ENCODE measurements around the gene DOCK3.

DOCK3 gene

DNA sequence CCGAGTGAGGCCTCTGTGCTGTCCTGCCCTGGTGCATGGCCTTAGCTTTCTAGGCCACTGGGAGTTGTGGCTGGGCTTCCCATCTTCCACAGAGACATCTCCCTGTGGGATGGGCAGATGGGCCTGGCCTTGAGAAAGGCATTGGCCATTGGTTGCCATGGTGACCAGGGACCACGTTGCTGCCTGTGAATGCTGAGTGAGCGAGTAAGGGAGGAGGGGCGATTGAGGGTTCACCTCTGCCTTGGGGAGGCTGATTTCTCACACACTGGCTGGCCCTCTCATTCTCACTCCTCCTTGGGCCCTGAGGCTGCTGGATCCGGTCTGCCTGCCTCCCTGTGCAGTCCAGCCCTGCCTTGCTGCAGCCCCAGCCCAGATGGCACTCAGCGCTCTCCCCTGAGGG lies 26.4 kb upstream of the DOCK3 start:
- no peak overlapping the region for H3K4me2 ChIP-seq (ENCODE audit: low read length)
- no peak overlapping the region for H3K4me3 ChIP-seq (ENCODE audit: low read length)
- no peak overlapping the region for H3K23ac ChIP-seq (ENCODE audit: low read length)

DNA sequence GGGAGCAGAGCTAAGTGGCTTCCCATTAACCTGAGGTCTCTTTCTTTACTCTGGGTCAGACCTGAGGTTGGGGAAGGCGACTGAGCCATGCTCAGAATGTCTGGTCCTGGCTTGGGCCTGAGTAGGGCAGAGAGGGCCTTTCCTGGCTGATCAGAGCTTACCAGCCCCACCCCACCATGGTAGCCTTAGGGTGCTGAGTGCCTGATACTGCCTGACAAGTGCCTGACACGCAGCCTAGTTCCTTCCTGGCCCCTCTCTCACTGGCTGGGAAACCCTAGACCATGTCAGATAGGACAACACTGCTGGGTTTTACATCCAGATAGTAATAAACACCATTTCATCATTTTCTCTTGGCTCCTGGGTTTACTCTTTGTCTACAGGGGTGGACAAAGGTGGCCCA lies 25.8 kb upstream of the DOCK3 start:
- WGBS (ENCODE audit: extremely low coverage, insufficient coverage, low lambda C conversion rate): no CpG with 5 or more reads among the region's 2 CpGs
- no peak overlapping the region for H2BK15ac ChIP-seq (replicated peaks; ENCODE audit: low read depth)
- no peak overlapping the region for H3K4me3 ChIP-seq (ENCODE audit: low read length)
- H3K36me3 ChIP-seq (ENCODE audit: control insufficient read depth, insufficient read depth, low read length): no peaks in the 10 kb centered on the region
- H3K27me3 ChIP-seq (ENCODE audit: insufficient read depth, low read length, poor library complexity): no peaks in the 10 kb centered on the region
- no peak overlapping the region for H3K27ac ChIP-seq (ENCODE audit: low read depth, low read length)
- no peak overlapping the region for H3K18ac ChIP-seq (ENCODE audit: low read length)
- no peak overlapping the region for H2BK5ac ChIP-seq (ENCODE audit: low read length)
- H4K8ac ChIP-seq (ENCODE audit: low read depth, low read length): no peak overlapping the region
- no peak overlapping the region for H3K4me2 ChIP-seq (ENCODE audit: low read length)
- no peak overlapping the region for H4K5ac ChIP-seq (ENCODE audit: low read length)
- H3K9ac ChIP-seq (ENCODE audit: low read length): no peak overlapping the region
- H2BK120ac ChIP-seq (ENCODE audit: low read depth, low read length): no peak overlapping the region
- H3K23ac ChIP-seq (ENCODE audit: low read length): no peak overlapping the region
- H2AK5ac ChIP-seq (ENCODE audit: low read length): no peak overlapping the region
- no peaks in the 10 kb centered on the region for H3K79me2 ChIP-seq (ENCODE audit: control insufficient read depth, insufficient read depth, low read length)
- peaks cover 21% of the 10 kb centered on the region for H3K4me1 ChIP-seq (ENCODE audit: control insufficient read depth, low read depth, low read length)
- no peak for DNase-seq
- no peak overlapping the region for H3K4ac ChIP-seq (ENCODE audit: low read depth, low read length)
- H3K79me1 ChIP-seq (ENCODE audit: low read length): no peaks in the 10 kb centered on the region
- peak overlapping the region; percentile 39 for H3K56ac ChIP-seq (ENCODE audit: low read length)

More for the DNA sequence above, 26.4 kb upstream of the DOCK3 start:
- Histone ChIP-seq H4K5ac (ENCODE audit: low read length) (no peak overlapping the region), H3K18ac (ENCODE audit: low read length) (no peak overlapping the region), H3K36me3 (ENCODE audit: control insufficient read depth, insufficient read depth, low read length) (peaks cover under 1% of the 10 kb centered on the region), H2BK120ac (ENCODE audit: low read depth, low read length) (no peak overlapping the region), H3K27me3 (ENCODE audit: insufficient read depth, low read length, poor library complexity) (no peaks in the 10 kb centered on the region), H2AK5ac (ENCODE audit: low read length) (no peak overlapping the region), H3K56ac (ENCODE audit: low read length) (no peak overlapping the region), H3K9ac (ENCODE audit: low read length) (no peak overlapping the region), H3K27ac (ENCODE audit: low read depth, low read length) (no peak overlapping the region), H2BK5ac (ENCODE audit: low read length) (no peak overlapping the region), H3K79me1 (ENCODE audit: low read length) (no peaks in the 10 kb centered on the region), H3K79me2 (ENCODE audit: control insufficient read depth, insufficient read depth, low read length) (no peaks in the 10 kb centered on the region), H3K4ac (ENCODE audit: low read depth, low read length) (no peak overlapping the region), H3K4me1 (ENCODE audit: control insufficient read depth, low read depth, low read length) (peaks cover 21% of the 10 kb centered on the region), H4K8ac (ENCODE audit: low read depth, low read length) (no peak overlapping the region), H2BK15ac (replicated peaks; ENCODE audit: low read depth) (no peak overlapping the region)
- DNase-seq: peak; percentile 76
- WGBS (ENCODE audit: extremely low coverage, insufficient coverage, low lambda C conversion rate): no CpG with 5 or more reads among the region's 6 CpGs

DNA sequence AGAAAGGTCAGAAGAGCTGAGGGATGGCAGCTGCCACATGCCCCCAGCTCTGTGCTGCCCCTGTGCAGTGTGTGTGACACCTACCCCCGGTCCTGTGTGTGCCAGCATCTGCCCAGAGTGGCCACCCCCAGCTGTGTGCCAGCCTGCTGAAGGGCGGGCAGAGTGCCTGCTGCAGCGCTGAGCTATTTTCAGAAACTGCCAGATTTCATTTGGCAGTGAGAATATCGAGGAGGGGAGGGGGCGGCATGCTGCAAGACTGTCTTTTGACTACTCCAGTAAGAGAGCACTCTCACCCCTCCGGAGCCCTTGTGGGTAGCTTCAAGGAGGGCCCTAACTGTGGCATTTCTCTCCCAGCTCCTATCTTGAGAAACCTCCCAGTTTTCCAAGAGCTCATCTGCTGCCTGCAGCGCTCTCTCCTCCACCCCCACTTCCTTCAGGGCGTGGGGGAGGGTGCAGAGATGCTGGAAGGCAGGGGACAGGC lies 25.2 kb upstream of the DOCK3 start:
- Histone ChIP-seq H2BK15ac (replicated peaks; ENCODE audit: low read depth) (no peak overlapping the region), H3K4me2 (ENCODE audit: low read length) (no peak overlapping the region), H3K79me1 (ENCODE audit: low read length) (no peaks in the 10 kb centered on the region), H3K9ac (ENCODE audit: low read length) (peak overlapping the region; percentile 22), H3K23ac (ENCODE audit: low read length) (peak overlapping the region; percentile 33), H3K36me3 (ENCODE audit: control insufficient read depth, insufficient read depth, low read length) (no peaks in the 10 kb centered on the region), H2AK5ac (ENCODE audit: low read length) (no peak overlapping the region), H3K27ac (ENCODE audit: low read depth, low read length) (no peak overlapping the region), H3K18ac (ENCODE audit: low read length) (no peak overlapping the region), H3K56ac (ENCODE audit: low read length) (peak overlapping the region; percentile 43), H2BK5ac (ENCODE audit: low read length) (no peak overlapping the region), H3K4me3 (ENCODE audit: low read length) (no peak overlapping the region), H3K4me1 (ENCODE audit: control insufficient read depth, low read depth, low read length) (peaks cover 21% of the 10 kb centered on the region), H2BK120ac (ENCODE audit: low read depth, low read length) (no peak overlapping the region), H4K8ac (ENCODE audit: low read depth, low read length) (no peak overlapping the region), H3K79me2 (ENCODE audit: control insufficient read depth, insufficient read depth, low read length) (no peaks in the 10 kb centered on the region), H3K4ac (ENCODE audit: low read depth, low read length) (no peak overlapping the region), H4K5ac (ENCODE audit: low read length) (no peak overlapping the region), H3K27me3 (ENCODE audit: insufficient read depth, low read length, poor library complexity) (no peaks in the 10 kb centered on the region)
- peak; percentile 37 for DNase-seq
- WGBS (ENCODE audit: extremely low coverage, insufficient coverage, low lambda C conversion rate): no CpG with 5 or more reads among the region's 8 CpGs

DNA sequence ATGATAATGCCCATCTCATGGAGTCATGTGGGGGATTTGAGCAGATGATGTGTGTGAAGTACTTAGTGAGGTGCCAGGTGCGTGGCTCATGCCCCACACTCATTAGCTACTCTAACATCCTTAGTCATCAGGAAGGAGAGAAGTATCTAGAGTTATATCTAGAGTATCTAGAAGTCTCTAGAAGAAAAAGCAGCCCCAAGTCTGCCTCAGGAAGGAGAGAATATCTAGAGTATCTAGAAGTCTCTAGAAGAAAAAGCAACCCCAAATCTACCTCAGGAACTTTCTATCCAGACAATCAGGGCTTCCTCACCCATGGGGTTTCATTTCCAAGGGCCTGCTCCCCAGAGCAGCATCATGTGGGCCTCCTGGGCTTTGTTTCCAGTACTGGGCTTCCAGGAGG lies 24.7 kb upstream of the DOCK3 start:
- peaks cover 17% of the 10 kb centered on the region for H3K4me1 ChIP-seq (ENCODE audit: control insufficient read depth, low read depth, low read length)
- no CpG with 5 or more reads among the region's 1 CpG for WGBS (ENCODE audit: extremely low coverage, insufficient coverage, low lambda C conversion rate)
- H3K18ac ChIP-seq (ENCODE audit: low read length): no peak overlapping the region
- no peak overlapping the region for H2BK5ac ChIP-seq (ENCODE audit: low read length)
- H4K8ac ChIP-seq (ENCODE audit: low read depth, low read length): no peak overlapping the region
- H3K23ac ChIP-seq (ENCODE audit: low read length): no peak overlapping the region
- H3K9ac ChIP-seq (ENCODE audit: low read length): no peak overlapping the region
- H3K4ac ChIP-seq (ENCODE audit: low read depth, low read length): no peak overlapping the region
- no peaks in the 10 kb centered on the region for H3K79me1 ChIP-seq (ENCODE audit: low read length)
- no peak overlapping the region for H3K4me2 ChIP-seq (ENCODE audit: low read length)
- no peaks in the 10 kb centered on the region for H3K79me2 ChIP-seq (ENCODE audit: control insufficient read depth, insufficient read depth, low read length)
- no peak overlapping the region for H2AK5ac ChIP-seq (ENCODE audit: low read length)
- H2BK15ac ChIP-seq (replicated peaks; ENCODE audit: low read depth): no peak overlapping the region
- H3K36me3 ChIP-seq (ENCODE audit: control insufficient read depth, insufficient read depth, low read length): no peaks in the 10 kb centered on the region
- no peak overlapping the region for H3K27ac ChIP-seq (ENCODE audit: low read depth, low read length)
- DNase-seq: no peak
- H2BK120ac ChIP-seq (ENCODE audit: low read depth, low read length): no peak overlapping the region
- no peak overlapping the region for H4K5ac ChIP-seq (ENCODE audit: low read length)
- no peak overlapping the region for H3K56ac ChIP-seq (ENCODE audit: low read length)
- no peak overlapping the region for H3K4me3 ChIP-seq (ENCODE audit: low read length)
- no peaks in the 10 kb centered on the region for H3K27me3 ChIP-seq (ENCODE audit: insufficient read depth, low read length, poor library complexity)

DNA sequence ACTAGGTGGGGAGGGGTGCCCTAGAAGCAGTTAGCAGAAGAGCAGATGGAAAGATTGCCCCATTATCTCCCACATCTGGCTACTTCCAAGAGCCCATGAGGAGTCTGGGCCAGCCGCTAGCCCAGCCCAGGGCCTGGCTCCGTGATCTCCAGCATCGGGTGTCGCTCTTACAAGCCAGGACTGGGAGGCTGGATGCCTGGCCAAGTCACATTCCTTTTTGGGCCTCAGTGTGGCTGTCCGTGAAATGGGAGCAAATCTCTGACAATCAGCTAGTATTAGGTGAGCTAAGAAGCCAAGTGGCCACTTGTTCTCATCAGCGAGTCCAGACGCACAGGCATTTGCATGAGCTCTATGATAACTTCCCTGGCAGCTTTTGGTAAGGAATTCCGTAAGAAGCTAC lies 23.3 kb upstream of the DOCK3 start:
- H3K9ac ChIP-seq (ENCODE audit: low read length): no peak overlapping the region
- no peak overlapping the region for H3K56ac ChIP-seq (ENCODE audit: low read length)
- H3K4me3 ChIP-seq (ENCODE audit: low read length): no peak overlapping the region
- H3K79me1 ChIP-seq (ENCODE audit: low read length): no peaks in the 10 kb centered on the region
- no peak overlapping the region for H3K27ac ChIP-seq (ENCODE audit: low read depth, low read length)
- H3K4ac ChIP-seq (ENCODE audit: low read depth, low read length): no peak overlapping the region
- H4K5ac ChIP-seq (ENCODE audit: low read length): no peak overlapping the region
- H2BK5ac ChIP-seq (ENCODE audit: low read length): no peak overlapping the region
- H2BK15ac ChIP-seq (replicated peaks; ENCODE audit: low read depth): no peak overlapping the region
- H3K4me2 ChIP-seq (ENCODE audit: low read length): no peak overlapping the region
- DNase-seq: no peak
- H2BK120ac ChIP-seq (ENCODE audit: low read depth, low read length): no peak overlapping the region
- H3K79me2 ChIP-seq (ENCODE audit: control insufficient read depth, insufficient read depth, low read length): no peaks in the 10 kb centered on the region
- H3K36me3 ChIP-seq (ENCODE audit: control insufficient read depth, insufficient read depth, low read length): no peaks in the 10 kb centered on the region
- H3K4me1 ChIP-seq (ENCODE audit: control insufficient read depth, low read depth, low read length): peaks cover 9% of the 10 kb centered on the region
- H3K27me3 ChIP-seq (ENCODE audit: insufficient read depth, low read length, poor library complexity): no peaks in the 10 kb centered on the region
- H2AK5ac ChIP-seq (ENCODE audit: low read length): no peak overlapping the region
- H3K23ac ChIP-seq (ENCODE audit: low read length): no peak overlapping the region
- H4K8ac ChIP-seq (ENCODE audit: low read depth, low read length): no peak overlapping the region
- no CpG with 5 or more reads among the region's 8 CpGs for WGBS (ENCODE audit: extremely low coverage, insufficient coverage, low lambda C conversion rate)
- H3K18ac ChIP-seq (ENCODE audit: low read length): no peak overlapping the region

DNA sequence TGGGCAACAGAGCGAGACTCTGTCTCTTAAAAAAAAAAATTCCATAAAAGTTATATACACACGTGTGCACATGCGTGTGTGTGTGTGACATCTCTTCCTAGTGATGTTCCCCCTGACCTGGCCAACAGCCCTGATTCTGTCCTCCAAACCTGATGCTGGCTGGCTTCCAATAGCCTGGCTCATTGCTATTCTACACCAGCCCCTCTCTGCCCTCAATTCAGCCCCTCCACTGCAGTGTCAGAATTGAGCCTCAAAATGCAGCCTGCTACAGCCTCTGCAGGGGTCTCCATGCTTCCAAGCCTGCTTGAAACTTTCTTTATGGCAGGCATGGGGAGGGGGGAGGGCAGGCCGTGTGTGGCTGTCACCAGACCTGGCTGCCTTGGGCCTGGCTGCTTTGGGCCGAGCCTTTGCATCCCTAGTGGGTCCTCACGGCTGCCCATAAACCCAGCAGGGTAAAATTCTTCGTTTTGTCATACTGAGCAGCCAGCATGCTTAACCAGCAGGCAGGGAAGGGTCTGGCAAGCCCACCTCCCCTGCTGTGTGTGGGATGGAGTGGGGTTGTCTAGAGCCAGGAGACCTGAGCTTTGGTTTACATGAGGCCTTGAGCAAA lies 22.7 kb upstream of the DOCK3 start:
- Histone ChIP-seq H2BK15ac (replicated peaks; ENCODE audit: low read depth) (no peak overlapping the region), H3K4me1 (ENCODE audit: control insufficient read depth, low read depth, low read length) (peaks cover 9% of the 10 kb centered on the region), H3K79me1 (ENCODE audit: low read length) (no peaks in the 10 kb centered on the region), H3K9ac (ENCODE audit: low read length) (no peak overlapping the region), H3K4me3 (ENCODE audit: low read length) (no peak overlapping the region), H3K27me3 (ENCODE audit: insufficient read depth, low read length, poor library complexity) (no peaks in the 10 kb centered on the region), H2BK120ac (ENCODE audit: low read depth, low read length) (no peak overlapping the region), H4K8ac (ENCODE audit: low read depth, low read length) (no peak overlapping the region), H3K79me2 (ENCODE audit: control insufficient read depth, insufficient read depth, low read length) (no peaks in the 10 kb centered on the region), H4K5ac (ENCODE audit: low read length) (no peak overlapping the region), H3K56ac (ENCODE audit: low read length) (no peak overlapping the region), H2AK5ac (ENCODE audit: low read length) (no peak overlapping the region), H2BK5ac (ENCODE audit: low read length) (no peak overlapping the region), H3K18ac (ENCODE audit: low read length) (no peak overlapping the region), H3K23ac (ENCODE audit: low read length) (no peak overlapping the region), H3K27ac (ENCODE audit: low read depth, low read length) (no peak overlapping the region), H3K36me3 (ENCODE audit: control insufficient read depth, insufficient read depth, low read length) (no peaks in the 10 kb centered on the region), H3K4me2 (ENCODE audit: low read length) (no peak overlapping the region), H3K4ac (ENCODE audit: low read depth, low read length) (no peak overlapping the region)
- no CpG with 5 or more reads among the region's 7 CpGs for WGBS (ENCODE audit: extremely low coverage, insufficient coverage, low lambda C conversion rate)
- DNase-seq: peak; percentile 34

Data from mesendoderm (in vitro differentiated cells).